ENCODE data around the gene SMIM33. TPM values are rescaled to one million over a fixed set of nuclear protein-coding genes. Genes with fewer than 3 reads are reported as not detected.

The SMIM33 gene
- total RNA-seq, 1 experiment from 2014 or later, result not detected

- intact Hi-C loops (cut with micrococcal nuclease), result no loop called here
- no TSS peak for BruUV-seq (replicated peaks)
- Mint-ChIP-seq H3K4me1 (ENCODE audit: insufficient read depth, unreplicated experiment) (peaks cover 6% of the 10 kb centered on the region), H3K27ac (ENCODE audit: low read depth, unreplicated experiment) (no peak overlapping the region), H3K36me3 (ENCODE audit: insufficient read depth, unreplicated experiment) (no peaks in the 10 kb centered on the region), H3K9me3 (ENCODE audit: unreplicated experiment) (no peaks in the 10 kb centered on the region), H3K4me3 (ENCODE audit: unreplicated experiment) (no peak overlapping the region), H3K27me3 (ENCODE audit: insufficient read depth, unreplicated experiment) (no peaks in the 10 kb centered on the region)
- CTCF ChIA-PET, result no interaction called here
- peak; percentile 45 for DNase-seq (ENCODE audit: unreplicated experiment)
- POLR2A ChIA-PET, result interaction anchor here (1.1 to 1.2 kb wide), 2 partner anchors 14 to 112 kb away, joined by 3 to 5 read pairs; partner anchors contain the start of gene STING1
- TF ChIP-seq CTCF (IDR thresholded peaks at IDR 0.05; ENCODE audit: unreplicated experiment), result no peak
Measured at GRCh38 chr5:139468421-139468931, 2.3 kb upstream of the SMIM33 start.

- ChIA-PET CTCF (interaction anchor here (1.0 kb wide), 1 partner anchor 9 kb away, joined by 5 read pairs; no protein-coding TSS in a partner anchor), POLR2A (interaction anchor here (1.0 kb wide), 1 partner anchor 9 kb away, joined by 3 read pairs; no protein-coding TSS in a partner anchor)
- peak overlapping the region; percentile 94 for H3K27ac Mint-ChIP-seq (ENCODE audit: low read depth, unreplicated experiment)
- no peak overlapping the region for H3K4me3 Mint-ChIP-seq (ENCODE audit: unreplicated experiment)
- intact Hi-C loops (cut with micrococcal nuclease), result no loop called here
- H3K9me3 Mint-ChIP-seq (ENCODE audit: unreplicated experiment), result no peaks in the 10 kb centered on the region
- no peak for TF ChIP-seq CTCF (IDR thresholded peaks at IDR 0.05; ENCODE audit: unreplicated experiment)
- no peaks in the 10 kb centered on the region for H3K27me3 Mint-ChIP-seq (ENCODE audit: insufficient read depth, unreplicated experiment)
- H3K4me1 Mint-ChIP-seq (ENCODE audit: insufficient read depth, unreplicated experiment), result peaks cover 15% of the 10 kb centered on the region
- peaks cover 6% of the 10 kb centered on the region for H3K36me3 Mint-ChIP-seq (ENCODE audit: insufficient read depth, unreplicated experiment)
- BruUV-seq (replicated peaks), result no TSS peak
- DNase-seq (ENCODE audit: unreplicated experiment), result no peak
Measured at GRCh38 chr5:139472386-139473030, 1.7 kb downstream of the SMIM33 start.

- POLR2A ChIA-PET, result interaction anchor here (0.7 to 1.7 kb wide), 6 partner anchors 9 to 43 kb away, joined by 3 to 10 read pairs (median 4); partner anchors contain the start of genes DNAJC18 and STING1
- Mint-ChIP-seq H3K36me3 (ENCODE audit: insufficient read depth, unreplicated experiment) (peaks cover 6% of the 10 kb centered on the region), H3K27me3 (ENCODE audit: insufficient read depth, unreplicated experiment) (no peaks in the 10 kb centered on the region), H3K9me3 (ENCODE audit: unreplicated experiment) (no peaks in the 10 kb centered on the region), H3K27ac (ENCODE audit: low read depth, unreplicated experiment) (peak overlapping the region; percentile 94), H3K4me1 (ENCODE audit: insufficient read depth, unreplicated experiment) (peaks cover 15% of the 10 kb centered on the region), H3K4me3 (ENCODE audit: unreplicated experiment) (no peak overlapping the region)
- no peak for DNase-seq (ENCODE audit: unreplicated experiment)
- CTCF ChIA-PET, result interaction anchor here (1.0 kb wide), 1 partner anchor 9 kb away, joined by 5 read pairs; no protein-coding TSS in a partner anchor
- no TSS peak for BruUV-seq (replicated peaks)
- TF ChIP-seq CTCF (IDR thresholded peaks at IDR 0.05; ENCODE audit: unreplicated experiment), result no peak
- intact Hi-C loops (cut with micrococcal nuclease), result no loop called here
Measured at GRCh38 chr5:139473105-139473504, 2.3 kb downstream of the SMIM33 start.

- H3K27me3 Mint-ChIP-seq (ENCODE audit: insufficient read depth, unreplicated experiment), result no peaks in the 10 kb centered on the region
- peaks cover 7% of the 10 kb centered on the region for H3K36me3 Mint-ChIP-seq (ENCODE audit: insufficient read depth, unreplicated experiment)
- ChIA-PET CTCF (no interaction called here), POLR2A (interaction anchor here (0.7 to 1.7 kb wide), 5 partner anchors 9 to 44 kb away, joined by 3 to 10 read pairs (median 4); partner anchors contain the start of genes DNAJC18 and STING1)
- H3K9me3 Mint-ChIP-seq (ENCODE audit: unreplicated experiment), result no peaks in the 10 kb centered on the region
- no peak overlapping the region for H3K4me3 Mint-ChIP-seq (ENCODE audit: unreplicated experiment)
- H3K27ac Mint-ChIP-seq (ENCODE audit: low read depth, unreplicated experiment), result peak overlapping the region; percentile 94
- peaks cover 15% of the 10 kb centered on the region for H3K4me1 Mint-ChIP-seq (ENCODE audit: insufficient read depth, unreplicated experiment)
- no TSS peak for BruUV-seq (replicated peaks)
- no peak for TF ChIP-seq CTCF (IDR thresholded peaks at IDR 0.05; ENCODE audit: unreplicated experiment)
- peak; percentile 87 for DNase-seq (ENCODE audit: unreplicated experiment)
- intact Hi-C loops (cut with micrococcal nuclease), result no loop called here
Measured at GRCh38 chr5:139473565-139473964, 2.8 kb downstream of the SMIM33 start.

Measured in MCF 10A (cell line).